K562 (cell line): ENCODE results near the gene HDAC10. TPM values are rescaled to one million over a fixed set of nuclear protein-coding genes. Genes with fewer than 3 reads are reported as not detected.

Experiments
- ATAC-seq: fragments of 200-7000 bp; cut with Tn5 transposase; 3 replicates; pipeline ENCODE4 v1.9.1; 2020; ENCODE audit warnings: moderate library complexity
- BruUV-seq: library from RNA; stranded (reverse); fragments of 400-500 nt; replicated peaks from 2 replicates; lab custom pipeline; 2021; lab: Mats Ljungman, UMichigan
- CTCF ChIA-PET: fragments of 300-600 bp; formaldehyde crosslinking; extraction: SDS; loops from one replicate; lab custom pipeline; 2021; ENCODE audit warnings: low intra/inter-chr PET ratio; lab: Yijun Ruan, JAX
- POLR2A ChIA-PET: fragments of 300-600, 350-650 bp; sonication (Branson Sonifier 250); formaldehyde crosslinking; extraction: SDS; loops from one replicate; lab custom pipeline; 2021; ENCODE audit warnings: antibody characterized with exemption, inconsistent platforms; lab: Yijun Ruan, JAX
- DNase-seq, 4 experiments: peaks; one replicate each; pipeline versions ENCODE4 v3.0.0 to v3.0.0-alpha.2; 2011 to 2018; ENCODE audit warnings: low spot score in 3 of 4, mixed read lengths in 3 of 4; ENCODE audit errors: extremely low read depth in 1 of 4
- FAIRE-seq: peaks from 2 replicates; lab custom pipeline; 2011; peaks lifted over from hg19 to GRCh38; lab: Jason Lieb, UNC
- H2AFZ ChIP-seq: 2 replicates; pipeline ENCODE4 v1.6.0; 2011; ENCODE audit warnings: low read depth, low read length, control low read depth, inconsistent platforms
- H3K27ac ChIP-seq: fragments of 200-600 bp; 3 replicates; pipeline ENCODE4 v1.8.0; 2011; ENCODE audit warnings: low read depth, mild to moderate bottlenecking, control low read depth, inconsistent platforms, low read length, moderate library complexity, mixed read lengths; ENCODE audit errors: extremely low read depth
- H3K27me3 ChIP-seq, 2 experiments: fragments of 300-600 bp in 1 of 2; 2 replicates in 1 of 2; 3 replicates in 1 of 2; pipeline versions ENCODE4 v1.6.0 to v1.8.0; 2011; ENCODE audit warnings: inconsistent platforms in 2 of 2, low read length in 2 of 2, mild to moderate bottlenecking in 1 of 2, mixed read lengths in 1 of 2, moderate library complexity in 1 of 2; ENCODE audit not compliant: control insufficient read depth in 2 of 2, insufficient read depth in 2 of 2
- H3K36me3 ChIP-seq: fragments of 300-600 bp; 3 replicates; pipeline ENCODE4 v1.8.0; 2011; ENCODE audit warnings: mild to moderate bottlenecking, low read length, inconsistent platforms; ENCODE audit not compliant: control insufficient read depth, insufficient read depth
- H3K4me1 ChIP-seq, 2 experiments: fragments of 200-600 bp in 1 of 2; replicated peaks in 1 of 2; 2 replicates in 1 of 2; 3 replicates in 1 of 2; pipeline versions ENCODE4 v1.5.1 to v1.8.0; 2011; ENCODE audit warnings: inconsistent platforms in 2 of 2, low read length in 2 of 2, mild to moderate bottlenecking in 1 of 2, mixed read lengths in 1 of 2, moderate library complexity in 1 of 2; ENCODE audit not compliant: control insufficient read depth in 2 of 2, insufficient read depth in 2 of 2
- H3K4me2 ChIP-seq: 2 replicates; pipeline ENCODE4 v1.6.1; 2011; ENCODE audit warnings: low read length, control low read depth, inconsistent platforms, mixed read lengths; ENCODE audit not compliant: insufficient read depth
- H3K4me3 ChIP-seq: fragments of 200-600 bp; sonication (generic), shearing (Covaris generic); 2 replicates; pipeline ENCODE4 v1.5.1; 2016; ENCODE audit warnings: control low read depth, inconsistent platforms
- H3K79me2 ChIP-seq: fragments of 200-600 bp; 3 replicates; pipeline ENCODE4 v1.8.0; 2011; ENCODE audit warnings: low read length, inconsistent platforms; ENCODE audit not compliant: control insufficient read depth, insufficient read depth
- H3K9ac ChIP-seq, 2 experiments: 2 replicates each; pipeline versions ENCODE4 v1.6.0 to v1.6.1; 2011; ENCODE audit warnings: low read depth in 2 of 2, low read length in 2 of 2, control low read depth in 1 of 2, inconsistent platforms in 1 of 2, mild to moderate bottlenecking in 1 of 2, mixed read lengths in 1 of 2; ENCODE audit not compliant: insufficient read depth in 1 of 2
- H3K9me1 ChIP-seq: one replicate; pipeline ENCODE4 v1.6.0; 2011; ENCODE audit warnings: inconsistent platforms, mild to moderate bottlenecking, low read length, moderate library complexity; ENCODE audit not compliant: control insufficient read depth, insufficient read depth
- H3K9me3 ChIP-seq: replicated peaks from 2 replicates; pipeline ENCODE4 v1.5.1; 2011; ENCODE audit warnings: low read depth, low read length, inconsistent platforms; ENCODE audit not compliant: control insufficient read depth, insufficient read depth
- H4K20me1 ChIP-seq: replicated peaks from 2 replicates; pipeline ENCODE4 v1.6.1; 2011; ENCODE audit warnings: low read length, inconsistent platforms, mixed read lengths; ENCODE audit not compliant: control insufficient read depth, insufficient read depth
- CTBP1 ChIP-seq: fragments of 450-650 bp; IDR thresholded peaks from 2 replicates; pipeline ENCODE4 v1.6.1; 2016; ENCODE audit warnings: borderline replicate concordance
- DDX20 ChIP-seq: fragments of 450-650 bp; IDR thresholded peaks from 2 replicates; pipeline ENCODE4 v1.6.1; 2016; ENCODE audit warnings: missing genetic modification characterization, low read depth, mild to moderate bottlenecking, missing compliant biosample characterization, moderate library complexity
- PTRF ChIP-seq: fragments of 450-650 bp; IDR thresholded peaks from 2 replicates; pipeline ENCODE4 v1.6.1; 2016; ENCODE audit warnings: mild to moderate bottlenecking, missing genetic modification characterization, missing compliant biosample characterization
- ZNF395 ChIP-seq: fragments of 200-800 bp; sonication (Bioruptor generic); IDR thresholded peaks from 2 replicates; pipeline ENCODE4 v1.6.1; 2017; ENCODE audit warnings: missing genetic modification characterization, missing compliant biosample characterization
- WGBS: fragments of 100-300 bp; shearing (Covaris generic); methylation state at CpG from one replicate; pipeline ENCODE4 v1.1.6; 2016; ENCODE audit warnings: low coverage, mixed read lengths; ENCODE audit not compliant: insufficient coverage; ENCODE audit errors: missing lambda C conversion rate; 5-methylcytosine and 5-hydroxymethylcytosine counted together
- in situ Hi-C: fragments of 300-500 bp; cut with MboI; formaldehyde crosslinking; loops from 4 replicates; pipeline ENCODE4 v1.15.0; 2018; ENCODE audit warnings: inconsistent platforms, mixed read lengths
- intact Hi-C: fragments of 100-400 bp; cut with micrococcal nuclease; formaldehyde crosslinking; loops from 2 replicates; pipeline ENCODE4 v1.14.2; 2022
- polyA plus RNA-seq, 8 experiments: library from polyadenylated mRNA; depleted of rRNA in 4 of 8; stranded (reverse) in 5 of 8; unstranded in 3 of 8; fragments of >200 nt; fragmentation: Nextera tagmentation in 2 of 8; fragmentation: Illumina TruSeq in 1 of 8; extraction: Ambion mirVana in 2 of 8; extraction: Trizol in 1 of 8; gene quantifications; 2 replicates each; pipeline versions ENCODE4 v1.2.1 to v1.2.3, GENCODE V29; 2011 to 2014; ENCODE audit warnings: inconsistent platforms in 1 of 8, missing spikeins in 1 of 8
- total RNA-seq, 7 experiments: library from RNA; depleted of rRNA in 6 of 7; stranded (reverse); fragments of >200 nt in 6 of 7; fragmentation: Illumina TruSeq in 2 of 7; extraction: Trizol in 2 of 7; gene quantifications; 2 replicates each; pipeline versions ENCODE4 v1.2.1 to v1.2.3, GENCODE V29; 2011 to 2021; ENCODE audit warnings: low replicate concordance in 1 of 7

Gene HDAC10
- total and polyA plus RNA-seq, 9 of the 15 experiments (the other 6 are each of a cell fraction or from before 2014, with no cell fraction given) = 0.10 to 44.2 (median 6.5) TPM

- no TSS peak for BruUV-seq
- Histone ChIP-seq H3K9ac (peak overlapping the region in 1 of 2 experiments; percentile 58; a peak in 1 of 4 replicates), H3K9me3 (no peaks in the 10 kb centered on the region), H3K4me3 (no peak overlapping the region), H3K4me1 (peaks cover 2 to 92% of the 10 kb centered on the region in 2 experiments; a peak in 4 of 5 replicates), H2AFZ (no peak overlapping the region), H4K20me1 (no peaks in the 10 kb centered on the region), H3K4me2 (no peak overlapping the region), H3K27me3 (no peaks in the 10 kb centered on the region), H3K27ac (no peak overlapping the region), H3K79me2 (peaks cover 22% of the 10 kb centered on the region), H3K9me1 (no peaks in the 10 kb centered on the region), H3K36me3 (peaks cover 64% of the 10 kb centered on the region; the same call in 1 of the 3 replicates)
- ATAC-seq (no peak), DNase-seq (no peak), FAIRE-seq (no peak)
- TF ChIP-seq PTRF (tag) = no peak
- TF ChIP-seq CTBP1 = no peak
- TF ChIP-seq DDX20 (tag) = no peak
- TF ChIP-seq ZNF395 = no peak
- 75% methylated on average over 6 of the region's 8 CpGs for WGBS
- in situ Hi-C loops (no loop called here), intact Hi-C loops (no loop called here)
- POLR2A ChIA-PET = interaction anchor here (0.6 kb wide), 1 partner anchor 141 kb away, joined by 4 read pairs; no protein-coding TSS in a partner anchor
- CTCF ChIA-PET = no interaction called here
These were observed 2.9 kb upstream of the HDAC10 start for GRCh38 chr22:50253941-50254340.
